Measurements from ENCODE around the gene RAMACL.
A peak's percentile ranks its signal among the peaks of the same experiment; 100 is the strongest.

The RAMACL gene

DNA sequence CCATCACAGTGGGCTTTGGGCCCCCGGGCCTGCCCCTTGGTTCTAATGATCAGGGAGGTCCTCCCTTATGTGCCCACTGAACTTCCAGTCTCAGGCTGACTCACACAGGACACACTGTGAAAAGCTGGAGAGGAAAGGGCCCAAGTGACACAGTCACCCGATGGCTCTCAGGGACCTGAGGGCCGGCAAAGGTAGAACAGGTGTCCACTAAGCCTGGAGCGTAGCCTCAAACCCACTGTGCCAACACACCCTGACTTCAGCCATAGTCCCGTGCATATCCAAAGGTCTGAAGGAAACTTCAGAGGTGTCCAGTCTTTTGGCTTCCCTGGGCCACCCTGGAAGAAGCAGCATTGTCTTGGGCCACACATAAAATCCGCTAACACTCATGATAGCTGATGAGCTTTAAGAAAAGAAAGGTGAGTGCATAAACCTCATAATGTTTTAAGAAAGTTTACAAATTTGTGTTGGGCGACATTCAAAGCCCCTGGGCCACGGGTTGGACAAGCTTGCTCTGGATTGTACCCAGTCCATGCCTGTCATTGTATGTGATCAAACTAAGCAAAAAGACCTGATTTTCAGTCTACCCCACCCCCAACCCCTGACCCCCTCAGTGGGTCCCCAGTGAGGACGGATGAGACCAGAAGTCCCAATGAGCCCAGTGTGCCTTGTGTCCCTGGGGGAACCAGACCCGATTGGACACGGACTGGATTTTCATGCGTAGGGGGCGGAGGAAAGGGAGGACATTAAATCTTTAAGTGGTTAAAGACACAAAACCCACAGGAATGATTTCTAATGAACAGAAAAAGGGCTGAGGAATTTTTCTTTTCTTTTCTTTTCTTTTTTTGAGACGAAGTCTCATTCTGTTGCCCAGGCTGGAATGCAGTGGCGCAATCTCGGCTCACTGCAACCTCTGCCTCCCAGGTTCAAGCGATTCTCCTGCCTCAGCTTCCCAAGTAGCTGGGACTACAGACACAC lies 6.1 kb downstream of the RAMACL start:
- Histone ChIP-seq H3K36me3 (ENCODE audit: control insufficient read depth, insufficient read depth, low read length) (no peaks in the 10 kb centered on the region), H3K27me3 (ENCODE audit: control insufficient read depth, insufficient read depth, low read length) (no peaks in the 10 kb centered on the region), H3K4me1 (ENCODE audit: control insufficient read depth, insufficient read depth, low read length) (no peaks in the 10 kb centered on the region), H3K9me3 (ENCODE audit: control insufficient read depth, insufficient read depth, low read length) (no peaks in the 10 kb centered on the region), H3K4me3 (ENCODE audit: low read depth, low read length) (no peak overlapping the region), H3K9ac (ENCODE audit: low read depth, low read length) (no peak overlapping the region)

DNA sequence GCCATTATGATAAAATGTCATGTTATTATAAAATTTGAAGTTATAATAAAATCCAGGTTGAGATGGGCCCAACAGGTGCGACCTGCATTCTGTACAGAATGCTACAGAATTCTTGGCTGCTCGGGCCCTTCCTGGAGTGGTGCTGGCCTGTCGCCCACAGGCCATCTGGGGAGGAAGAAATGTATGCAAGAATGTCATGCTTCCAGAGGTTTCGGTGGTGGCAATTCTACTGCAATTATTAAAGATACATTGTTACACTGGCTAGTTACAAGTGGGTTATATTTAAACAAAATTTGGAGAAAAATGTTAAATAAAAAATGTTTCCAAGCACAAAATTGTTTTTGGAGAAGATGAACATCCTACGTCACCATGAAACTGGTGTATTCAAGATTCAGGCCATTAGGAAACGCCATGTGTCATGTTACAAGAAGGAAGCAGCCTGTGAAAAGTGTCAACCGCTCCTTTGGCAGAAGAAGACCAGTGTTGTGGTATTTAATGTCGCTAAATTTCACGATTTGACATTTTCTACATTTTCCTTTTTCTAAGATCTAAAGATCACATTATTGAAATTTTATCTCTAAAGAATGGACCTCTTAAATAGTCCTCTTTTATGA lies 7.1 kb downstream of the RAMACL start:
- no peaks in the 10 kb centered on the region for H3K9me3 ChIP-seq (ENCODE audit: control insufficient read depth, insufficient read depth, low read length)
- H3K4me1 ChIP-seq (ENCODE audit: control insufficient read depth, insufficient read depth, low read length), result no peaks in the 10 kb centered on the region
- no peak overlapping the region for H3K4me3 ChIP-seq (ENCODE audit: low read depth, low read length)
- H3K36me3 ChIP-seq (ENCODE audit: control insufficient read depth, insufficient read depth, low read length), result no peaks in the 10 kb centered on the region
- no peaks in the 10 kb centered on the region for H3K27me3 ChIP-seq (ENCODE audit: control insufficient read depth, insufficient read depth, low read length)
- H3K9ac ChIP-seq (ENCODE audit: low read depth, low read length), result no peak overlapping the region

GRCh38 chr6:166578536-166579236 lies 7.8 kb downstream of the RAMACL start:
- H3K9me3 ChIP-seq (ENCODE audit: control insufficient read depth, insufficient read depth, low read length), result no peaks in the 10 kb centered on the region
- no peaks in the 10 kb centered on the region for H3K36me3 ChIP-seq (ENCODE audit: control insufficient read depth, insufficient read depth, low read length)
- H3K4me3 ChIP-seq (ENCODE audit: low read depth, low read length), result no peak overlapping the region
- no peak overlapping the region for H3K9ac ChIP-seq (ENCODE audit: low read depth, low read length)
- H3K4me1 ChIP-seq (ENCODE audit: control insufficient read depth, insufficient read depth, low read length), result no peaks in the 10 kb centered on the region
- H3K27me3 ChIP-seq (ENCODE audit: control insufficient read depth, insufficient read depth, low read length), result no peaks in the 10 kb centered on the region

- H3K4me1 ChIP-seq (ENCODE audit: control insufficient read depth, insufficient read depth, low read length), result peaks cover 3% of the 10 kb centered on the region
- no peaks in the 10 kb centered on the region for H3K27me3 ChIP-seq (ENCODE audit: control insufficient read depth, insufficient read depth, low read length)
Measured at GRCh38 chr6:166575205-166575604, 11.3 kb downstream of the RAMACL start.

GRCh38 chr6:166573511-166574216 lies 12.8 kb downstream of the RAMACL start:
- Histone ChIP-seq H3K4me1 (ENCODE audit: control insufficient read depth, insufficient read depth, low read length) (peaks cover 3% of the 10 kb centered on the region), H3K36me3 (ENCODE audit: control insufficient read depth, insufficient read depth, low read length) (no peaks in the 10 kb centered on the region), H3K9ac (ENCODE audit: low read depth, low read length) (no peak overlapping the region)

More at GRCh38 chr6:166575205-166575604, 11.3 kb downstream of the RAMACL start:
- Histone ChIP-seq H3K9me3 (ENCODE audit: control insufficient read depth, insufficient read depth, low read length) (no peaks in the 10 kb centered on the region), H3K4me3 (ENCODE audit: low read depth, low read length) (no peak overlapping the region), H3K36me3 (ENCODE audit: control insufficient read depth, insufficient read depth, low read length) (no peaks in the 10 kb centered on the region), H3K9ac (ENCODE audit: low read depth, low read length) (no peak overlapping the region)

GRCh38 chr6:166572370-166573261 lies 13.9 kb downstream of the RAMACL start:
- Histone ChIP-seq H3K4me1 (ENCODE audit: control insufficient read depth, insufficient read depth, low read length) (peaks cover 3% of the 10 kb centered on the region), H3K36me3 (ENCODE audit: control insufficient read depth, insufficient read depth, low read length) (no peaks in the 10 kb centered on the region), H3K4me3 (ENCODE audit: low read depth, low read length) (no peak overlapping the region), H3K9ac (ENCODE audit: low read depth, low read length) (peak overlapping the region; percentile 24), H3K27me3 (ENCODE audit: control insufficient read depth, insufficient read depth, low read length) (no peaks in the 10 kb centered on the region), H3K9me3 (ENCODE audit: control insufficient read depth, insufficient read depth, low read length) (no peaks in the 10 kb centered on the region)

More at GRCh38 chr6:166573511-166574216, 12.8 kb downstream of the RAMACL start:
- Histone ChIP-seq H3K27me3 (ENCODE audit: control insufficient read depth, insufficient read depth, low read length) (no peaks in the 10 kb centered on the region), H3K4me3 (ENCODE audit: low read depth, low read length) (no peak overlapping the region), H3K9me3 (ENCODE audit: control insufficient read depth, insufficient read depth, low read length) (no peaks in the 10 kb centered on the region)

DNA sequence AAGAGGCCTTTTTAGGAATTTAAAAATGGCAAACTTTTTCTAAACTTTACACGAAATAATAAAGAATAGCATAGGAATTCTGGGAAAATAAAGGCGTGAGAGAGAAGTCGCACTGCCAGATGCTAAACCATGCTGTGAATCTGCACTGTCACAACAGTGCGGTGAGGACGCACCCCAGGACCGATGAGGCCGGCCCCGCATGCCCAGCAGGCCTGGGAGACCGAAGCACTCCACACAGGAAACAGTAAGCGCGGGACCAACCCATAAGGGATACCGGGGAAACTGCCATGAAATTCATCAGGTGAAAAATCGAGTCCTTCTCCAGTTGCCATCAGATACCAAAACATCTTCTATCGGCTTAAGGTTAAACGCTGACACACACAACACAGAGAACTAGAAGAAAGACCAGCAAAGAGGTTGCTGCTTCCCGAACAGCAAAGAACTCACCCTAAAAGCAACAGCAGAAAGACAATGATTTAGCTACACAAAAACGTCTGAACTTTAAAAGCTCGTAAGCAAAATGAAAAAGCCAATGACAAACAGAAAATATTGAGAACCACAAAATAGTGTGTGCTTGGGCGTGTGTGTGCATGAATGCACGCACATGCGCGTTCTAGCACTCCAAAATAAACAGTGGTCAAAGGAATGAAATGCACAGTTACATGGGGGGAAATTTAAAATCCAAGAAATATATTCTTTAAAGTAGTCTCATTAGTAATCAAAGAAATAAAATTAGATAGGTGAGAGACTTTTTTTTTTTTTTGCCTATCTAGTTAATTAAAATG lies 15.4 kb downstream of the RAMACL start:
- no peaks in the 10 kb centered on the region for H3K9me3 ChIP-seq (ENCODE audit: control insufficient read depth, insufficient read depth, low read length)
- no peaks in the 10 kb centered on the region for H3K27me3 ChIP-seq (ENCODE audit: control insufficient read depth, insufficient read depth, low read length)
- H3K4me3 ChIP-seq (ENCODE audit: low read depth, low read length), result no peak overlapping the region
- H3K36me3 ChIP-seq (ENCODE audit: control insufficient read depth, insufficient read depth, low read length), result no peaks in the 10 kb centered on the region
- H3K9ac ChIP-seq (ENCODE audit: low read depth, low read length), result no peak overlapping the region
- H3K4me1 ChIP-seq (ENCODE audit: control insufficient read depth, insufficient read depth, low read length), result peaks cover 3% of the 10 kb centered on the region

DNA sequence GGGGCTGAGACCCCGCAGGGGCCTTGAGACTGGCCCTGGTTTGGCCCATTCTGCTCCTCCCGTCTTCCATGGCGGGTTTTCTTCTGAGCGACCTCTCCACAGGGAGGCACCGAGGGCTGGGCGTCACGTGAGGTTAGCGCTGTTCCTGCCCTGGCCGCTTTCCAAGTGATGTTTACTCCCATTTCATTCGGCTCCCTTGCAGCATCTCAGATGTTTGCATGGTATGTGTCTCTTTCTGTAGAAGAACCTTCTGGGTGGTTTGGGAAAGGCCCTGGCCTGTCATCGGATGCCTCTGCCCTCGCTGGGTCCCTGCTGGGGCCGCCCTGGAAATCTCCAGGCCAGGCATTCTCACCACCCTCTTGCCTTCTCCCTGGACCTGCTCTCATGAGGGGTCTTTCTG lies 17.3 kb downstream of the RAMACL start:
- H3K4me3 ChIP-seq (ENCODE audit: low read depth, low read length), result no peak overlapping the region
- H3K4me1 ChIP-seq (ENCODE audit: control insufficient read depth, insufficient read depth, low read length), result peaks cover 3% of the 10 kb centered on the region
- H3K36me3 ChIP-seq (ENCODE audit: control insufficient read depth, insufficient read depth, low read length), result no peaks in the 10 kb centered on the region
- H3K9ac ChIP-seq (ENCODE audit: low read depth, low read length), result no peak overlapping the region
- no peaks in the 10 kb centered on the region for H3K27me3 ChIP-seq (ENCODE audit: control insufficient read depth, insufficient read depth, low read length)
- H3K9me3 ChIP-seq (ENCODE audit: control insufficient read depth, insufficient read depth, low read length), result no peaks in the 10 kb centered on the region

GRCh38 chr6:166567813-166568212 lies 18.7 kb downstream of the RAMACL start:
- H3K36me3 ChIP-seq (ENCODE audit: control insufficient read depth, insufficient read depth, low read length), result no peaks in the 10 kb centered on the region
- H3K9me3 ChIP-seq (ENCODE audit: control insufficient read depth, insufficient read depth, low read length), result no peaks in the 10 kb centered on the region
- H3K4me3 ChIP-seq (ENCODE audit: low read depth, low read length), result no peak overlapping the region
- no peak overlapping the region for H3K9ac ChIP-seq (ENCODE audit: low read depth, low read length)
- no peaks in the 10 kb centered on the region for H3K27me3 ChIP-seq (ENCODE audit: control insufficient read depth, insufficient read depth, low read length)
- H3K4me1 ChIP-seq (ENCODE audit: control insufficient read depth, insufficient read depth, low read length), result peaks cover 3% of the 10 kb centered on the region

- no peak overlapping the region for H3K9ac ChIP-seq (ENCODE audit: low read depth, low read length)
- no peaks in the 10 kb centered on the region for H3K27me3 ChIP-seq (ENCODE audit: control insufficient read depth, insufficient read depth, low read length)
- no peak overlapping the region for H3K4me3 ChIP-seq (ENCODE audit: low read depth, low read length)
- H3K36me3 ChIP-seq (ENCODE audit: control insufficient read depth, insufficient read depth, low read length), result no peaks in the 10 kb centered on the region
- no peaks in the 10 kb centered on the region for H3K9me3 ChIP-seq (ENCODE audit: control insufficient read depth, insufficient read depth, low read length)
- H3K4me1 ChIP-seq (ENCODE audit: control insufficient read depth, insufficient read depth, low read length), result no peaks in the 10 kb centered on the region
Measured at GRCh38 chr6:166567107-166567506, 19.4 kb downstream of the RAMACL start.

Data from iPS-15b (cell line).